Measurements from ENCODE around the gene GATA3. TPM values are rescaled to one million over a fixed set of nuclear protein-coding genes. Genes with fewer than 3 reads are reported as not detected.

Gene GATA3
- total RNA-seq, 1 donor = 7.3 TPM

- Histone ChIP-seq H3K9me3 (ENCODE audit: low read depth, low read length) (no peaks in the 10 kb centered on the region), H3K27me3 (ENCODE audit: insufficient read depth, low read length) (peaks cover 87% of the 10 kb centered on the region), H3K4me3 (ENCODE audit: low read length) (no peak overlapping the region), H3K4me1 (ENCODE audit: insufficient read depth, low read length) (peaks cover 10% of the 10 kb centered on the region)
Measured at GRCh38 chr10:8035006-8035640, 19.4 kb upstream of the GATA3 start.

DNA sequence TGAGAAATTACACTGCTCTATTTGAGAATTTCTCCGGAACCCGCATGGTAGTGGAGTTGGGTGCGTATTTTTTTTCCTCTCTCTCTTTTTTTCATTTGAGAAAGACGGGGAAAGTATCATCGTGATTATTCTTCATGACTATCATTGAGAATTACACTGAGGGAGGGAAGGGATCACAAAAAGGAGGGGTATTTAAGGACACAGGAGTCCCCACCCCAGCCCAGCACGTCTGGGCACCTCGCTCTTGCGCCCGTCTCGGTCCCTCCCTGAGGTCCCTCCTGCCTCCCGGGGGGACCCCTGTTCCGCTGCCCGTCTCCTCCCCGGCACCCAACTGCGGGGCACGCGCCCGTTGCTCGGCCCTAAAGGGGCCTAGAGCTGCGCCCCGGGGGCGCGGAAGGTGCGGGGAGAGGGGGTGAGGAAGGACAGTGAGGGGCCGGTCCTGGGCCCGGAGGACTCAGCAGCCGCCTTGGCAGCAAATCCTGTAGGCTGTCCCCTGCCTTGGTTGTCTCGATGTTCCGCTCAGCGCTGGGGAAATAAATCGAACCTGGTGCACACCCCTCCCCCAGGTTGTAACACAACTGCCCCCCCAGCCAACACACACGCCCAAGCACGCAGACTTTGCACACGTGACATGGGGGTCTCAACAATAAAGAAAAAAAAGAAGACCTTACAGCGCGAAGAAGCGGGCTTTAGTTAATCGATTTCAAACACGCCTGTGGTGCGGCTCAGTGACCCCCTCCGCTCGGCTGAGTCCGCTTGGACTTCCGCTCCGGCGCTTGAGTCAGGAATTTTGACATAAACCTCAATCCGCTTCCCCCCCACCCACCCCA is 18.6 kb upstream of the GATA3 start:
- peaks cover 92% of the 10 kb centered on the region for H3K27me3 ChIP-seq (ENCODE audit: insufficient read depth, low read length)
- H3K9me3 ChIP-seq (ENCODE audit: low read depth, low read length) = no peaks in the 10 kb centered on the region
- no peak overlapping the region for H3K4me3 ChIP-seq (ENCODE audit: low read length)
- H3K4me1 ChIP-seq (ENCODE audit: insufficient read depth, low read length) = peaks cover 10% of the 10 kb centered on the region

GRCh38 chr10:8036506-8037198 is 17.8 kb upstream of the GATA3 start:
- H3K9me3 ChIP-seq (ENCODE audit: low read depth, low read length) = no peaks in the 10 kb centered on the region
- peaks cover 94% of the 10 kb centered on the region for H3K27me3 ChIP-seq (ENCODE audit: insufficient read depth, low read length)
- H3K4me1 ChIP-seq (ENCODE audit: insufficient read depth, low read length) = peaks cover 10% of the 10 kb centered on the region
- no peak overlapping the region for H3K4me3 ChIP-seq (ENCODE audit: low read length)

DNA sequence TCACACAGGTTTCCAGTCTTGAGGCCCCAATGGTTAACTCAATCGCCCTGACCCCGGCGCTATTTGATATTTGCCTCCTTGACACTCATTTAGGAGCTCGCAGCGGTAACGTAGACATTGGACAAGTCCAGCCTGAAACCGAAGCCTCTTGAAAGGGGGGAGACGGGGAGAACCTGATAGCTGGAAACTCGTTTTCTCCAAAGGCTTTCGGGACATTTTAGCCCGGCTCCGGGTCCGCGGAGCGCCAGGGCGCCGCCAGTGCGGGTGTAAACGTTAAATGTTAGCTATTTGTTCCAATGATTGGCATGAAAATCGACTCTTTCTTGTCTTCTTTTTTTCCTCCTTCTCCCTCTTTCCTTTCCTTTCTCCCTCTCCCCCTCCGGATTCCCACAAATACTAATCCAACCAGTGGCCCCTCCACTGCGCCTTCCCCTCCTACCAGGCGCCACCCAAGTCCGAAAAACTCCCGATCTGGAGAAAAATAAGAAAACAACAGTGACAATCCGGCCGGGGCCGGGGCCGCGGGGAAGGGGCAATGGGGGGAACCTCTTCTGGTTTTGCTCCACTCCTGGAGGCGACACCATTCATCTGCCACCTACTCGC is 17.2 kb upstream of the GATA3 start:
- Histone ChIP-seq H3K27me3 (ENCODE audit: insufficient read depth, low read length) (peaks cover 94% of the 10 kb centered on the region), H3K4me1 (ENCODE audit: insufficient read depth, low read length) (peaks cover 14% of the 10 kb centered on the region), H3K4me3 (ENCODE audit: low read length) (no peak overlapping the region), H3K9me3 (ENCODE audit: low read depth, low read length) (no peaks in the 10 kb centered on the region)

- Histone ChIP-seq H3K9me3 (ENCODE audit: low read depth, low read length) (no peaks in the 10 kb centered on the region), H3K27me3 (ENCODE audit: insufficient read depth, low read length) (peaks cover 94% of the 10 kb centered on the region), H3K4me3 (ENCODE audit: low read length) (no peak overlapping the region), H3K4me1 (ENCODE audit: insufficient read depth, low read length) (peaks cover 17% of the 10 kb centered on the region)
Measured at GRCh38 chr10:8037941-8038894, 16.3 kb upstream of the GATA3 start.

GRCh38 chr10:8039321-8039881 is 15.1 kb upstream of the GATA3 start:
- no peak overlapping the region for H3K4me3 ChIP-seq (ENCODE audit: low read length)
- H3K4me1 ChIP-seq (ENCODE audit: insufficient read depth, low read length) = peaks cover 18% of the 10 kb centered on the region
- peaks cover 94% of the 10 kb centered on the region for H3K27me3 ChIP-seq (ENCODE audit: insufficient read depth, low read length)
- no peaks in the 10 kb centered on the region for H3K9me3 ChIP-seq (ENCODE audit: low read depth, low read length)

DNA sequence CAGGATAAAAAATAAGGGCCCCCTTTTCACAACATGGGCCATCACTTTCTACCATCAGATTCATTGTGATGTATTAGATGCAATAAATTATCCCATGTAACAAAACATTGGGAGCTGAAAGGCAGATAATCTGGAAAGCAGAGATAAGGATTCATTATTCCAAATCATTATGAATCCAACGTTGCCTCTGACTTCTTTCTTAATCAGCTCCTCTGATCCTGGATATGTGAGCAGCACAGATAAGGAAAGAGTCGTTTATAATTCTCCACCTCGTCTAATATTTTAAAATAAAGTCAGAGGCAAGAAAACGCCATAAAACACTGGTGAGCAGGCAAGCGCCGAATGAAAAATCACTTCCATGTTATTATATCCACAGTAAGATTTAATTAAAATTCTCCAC is 13.8 kb upstream of the GATA3 start:
- Histone ChIP-seq H3K27me3 (ENCODE audit: insufficient read depth, low read length) (peaks cover 97% of the 10 kb centered on the region), H3K9me3 (ENCODE audit: low read depth, low read length) (no peaks in the 10 kb centered on the region), H3K4me1 (ENCODE audit: insufficient read depth, low read length) (peaks cover 28% of the 10 kb centered on the region), H3K4me3 (ENCODE audit: low read length) (no peak overlapping the region)

GRCh38 chr10:8041284-8041991 is 13.1 kb upstream of the GATA3 start:
- Histone ChIP-seq H3K4me1 (ENCODE audit: insufficient read depth, low read length) (peaks cover 32% of the 10 kb centered on the region), H3K4me3 (ENCODE audit: low read length) (no peak overlapping the region), H3K9me3 (ENCODE audit: low read depth, low read length) (no peaks in the 10 kb centered on the region), H3K27me3 (ENCODE audit: insufficient read depth, low read length) (peaks cover 98% of the 10 kb centered on the region)

DNA sequence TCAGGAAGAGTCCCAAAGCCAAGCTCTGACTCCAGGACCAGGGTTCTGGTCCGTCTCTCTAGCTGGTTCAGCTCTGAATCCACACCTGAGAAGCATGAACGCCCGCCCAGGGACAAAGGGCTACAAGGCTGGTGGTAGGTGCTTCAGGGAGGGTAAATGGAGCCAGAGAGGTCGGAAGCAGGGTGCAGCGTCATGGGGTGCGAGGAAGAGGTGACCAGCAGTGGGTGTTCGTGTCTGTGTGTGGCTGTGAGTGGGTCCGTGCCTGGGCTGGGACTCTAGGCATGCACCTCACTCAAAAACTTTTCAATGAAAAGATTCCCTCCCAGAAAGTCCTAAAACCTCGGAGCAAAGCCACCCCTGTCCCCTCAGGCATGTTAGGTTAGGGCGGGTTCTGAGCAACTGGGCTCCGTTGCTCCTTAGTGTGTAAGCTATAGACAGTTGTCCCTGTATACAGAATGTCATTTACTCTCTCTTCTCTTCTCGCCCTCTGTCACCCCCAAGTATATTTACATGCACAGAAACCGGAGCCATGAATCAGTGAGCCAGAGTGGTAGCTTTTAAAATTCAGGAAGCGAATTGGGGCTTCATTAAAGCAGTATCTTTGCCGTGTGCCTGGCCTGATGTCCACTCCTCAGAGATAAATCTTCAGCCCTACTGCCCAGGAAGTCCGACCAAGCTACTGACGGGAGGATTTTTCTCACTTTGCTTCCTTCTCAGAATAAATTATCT is 12.3 kb upstream of the GATA3 start:
- Histone ChIP-seq H3K4me3 (ENCODE audit: low read length) (no peak overlapping the region), H3K27me3 (ENCODE audit: insufficient read depth, low read length) (peaks cover 98% of the 10 kb centered on the region), H3K4me1 (ENCODE audit: insufficient read depth, low read length) (peaks cover 32% of the 10 kb centered on the region), H3K9me3 (ENCODE audit: low read depth, low read length) (no peaks in the 10 kb centered on the region)

DNA sequence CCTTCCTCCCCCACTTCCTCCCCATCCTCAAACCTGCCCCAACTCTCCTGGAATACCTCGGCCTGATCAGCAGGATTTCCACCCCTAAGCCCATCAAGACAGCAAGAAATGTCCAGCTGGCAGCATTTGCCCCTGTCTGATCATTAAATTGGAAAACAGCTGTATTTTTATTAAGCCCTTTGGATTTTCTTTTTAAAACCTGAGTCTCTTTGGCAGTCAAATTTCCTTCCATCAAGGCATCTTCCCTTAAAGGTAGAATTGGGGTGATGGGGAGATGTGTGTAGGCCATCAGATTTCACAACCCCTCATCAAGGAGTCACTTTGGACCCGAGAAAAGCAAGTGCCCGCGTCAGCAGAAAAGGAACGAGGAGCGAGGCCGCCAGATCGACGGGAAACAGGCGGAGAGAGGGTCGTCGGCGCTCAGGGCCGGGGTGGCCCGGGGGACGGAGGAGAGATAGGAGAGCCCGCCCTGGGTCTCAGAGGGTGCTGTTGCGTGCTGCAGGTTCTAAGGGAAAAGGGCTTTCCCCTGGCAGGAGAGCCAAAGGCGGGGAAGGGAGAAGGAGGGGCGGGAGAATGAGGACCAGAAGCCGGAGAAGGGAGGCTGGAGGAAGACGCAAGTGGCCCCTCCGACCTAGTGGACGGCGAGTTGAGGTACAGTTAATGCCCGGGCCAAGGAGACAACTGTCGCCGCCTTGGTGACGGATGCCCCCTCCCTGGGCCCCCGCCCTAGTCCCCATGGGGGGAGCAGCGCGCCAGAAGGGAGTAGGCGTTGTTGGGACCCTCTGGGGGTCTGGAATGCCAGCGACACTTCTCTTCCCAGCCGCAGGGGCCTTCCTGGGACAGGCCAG is 11.5 kb upstream of the GATA3 start:
- Histone ChIP-seq H3K4me3 (ENCODE audit: low read length) (no peak overlapping the region), H3K4me1 (ENCODE audit: insufficient read depth, low read length) (peaks cover 33% of the 10 kb centered on the region)

GRCh38 chr10:8043569-8044306 is 10.8 kb upstream of the GATA3 start:
- Histone ChIP-seq H3K9me3 (ENCODE audit: low read depth, low read length) (no peaks in the 10 kb centered on the region), H3K4me1 (ENCODE audit: insufficient read depth, low read length) (peaks cover 40% of the 10 kb centered on the region), H3K4me3 (ENCODE audit: low read length) (no peak overlapping the region), H3K27me3 (ENCODE audit: insufficient read depth, low read length) (peaks cover 99% of the 10 kb centered on the region)

More for the DNA sequence above, 11.5 kb upstream of the GATA3 start:
- peaks cover 100% of the 10 kb centered on the region for H3K27me3 ChIP-seq (ENCODE audit: insufficient read depth, low read length)
- H3K9me3 ChIP-seq (ENCODE audit: low read depth, low read length) = no peaks in the 10 kb centered on the region
